HTR-8/SVneo (cell line): ENCODE data around the gene THRB.

Experiments
- DNase-seq: peaks from one replicate; pipeline ENCODE4 v3.0.0; 2011; ENCODE audit warnings: low spot score, mixed read lengths; ENCODE audit not compliant: insufficient read length
- FAIRE-seq: peaks from 2 replicates; lab custom pipeline; 2011; peaks lifted over from hg19 to GRCh38; lab: Jason Lieb, UNC

Gene THRB

DNA sequence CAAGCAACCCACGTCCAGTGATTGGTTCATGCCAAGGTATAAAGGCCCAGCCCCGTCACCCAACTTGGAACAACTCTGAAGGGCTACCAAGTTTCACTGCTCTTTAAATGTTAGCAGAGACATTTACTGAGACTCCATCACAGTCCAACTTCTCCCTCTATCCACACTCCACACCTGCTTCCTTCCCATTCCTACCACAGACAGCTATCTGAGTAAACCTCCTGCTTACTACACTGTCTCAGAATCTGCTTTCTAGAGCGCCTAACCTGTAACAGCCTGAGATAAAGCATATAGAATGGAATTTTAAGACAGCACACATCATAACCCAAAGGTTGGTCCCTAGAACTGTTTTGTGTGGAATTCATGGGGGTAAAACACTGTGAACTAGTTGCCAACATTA is 106.5 kb downstream of the THRB start:
- FAIRE-seq, result no peak
- no peak for DNase-seq

DNA sequence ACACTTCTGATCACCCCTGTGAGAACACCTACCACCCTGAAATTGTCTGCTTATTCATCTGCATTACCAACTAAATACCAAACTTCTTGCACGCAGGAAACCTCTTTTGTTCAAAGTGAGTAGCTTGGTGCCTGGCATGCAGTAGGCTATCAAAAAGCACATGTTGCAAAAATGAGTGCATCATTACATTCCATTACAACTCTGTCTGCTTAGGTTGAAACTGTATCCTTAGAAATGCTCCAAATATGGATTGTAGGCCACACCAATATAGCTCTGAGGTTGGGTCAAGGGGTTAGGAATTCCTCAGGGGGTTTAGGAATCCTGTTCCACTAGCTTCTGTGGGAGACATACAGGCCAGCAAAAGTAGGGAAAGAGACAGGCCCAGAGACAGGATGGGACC is 107.2 kb downstream of the THRB start:
- FAIRE-seq, result no peak
- DNase-seq, result peak; percentile 4

- DNase-seq (peak; percentile 17), FAIRE-seq (no peak)
These were observed 107.7 kb downstream of the THRB start for GRCh38 chr3:24387000-24387399.

DNA sequence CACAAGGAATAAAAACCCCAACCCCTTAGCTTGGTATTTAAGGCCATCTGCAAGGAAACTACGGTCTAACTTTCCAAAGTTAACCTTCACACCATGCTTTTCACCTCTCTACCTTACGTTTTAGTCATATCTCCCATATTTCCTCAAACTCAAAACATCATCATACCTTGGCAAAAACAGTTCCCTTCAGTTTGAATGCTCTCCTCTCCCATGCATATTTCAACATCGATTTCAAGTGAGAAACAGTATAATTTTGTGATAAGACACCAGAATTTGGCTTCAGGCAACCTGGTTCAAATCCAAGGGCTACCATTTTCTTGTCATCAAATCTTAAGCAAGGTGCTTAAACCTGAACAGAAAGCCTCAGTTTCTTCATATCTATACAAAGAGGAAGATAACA is 108.2 kb downstream of the THRB start:
- no peak for DNase-seq
- no peak for FAIRE-seq

- no peak for DNase-seq
- peak; percentile 40 for FAIRE-seq
These were observed 109.5 kb downstream of the THRB start for GRCh38 chr3:24385012-24385615.

DNA sequence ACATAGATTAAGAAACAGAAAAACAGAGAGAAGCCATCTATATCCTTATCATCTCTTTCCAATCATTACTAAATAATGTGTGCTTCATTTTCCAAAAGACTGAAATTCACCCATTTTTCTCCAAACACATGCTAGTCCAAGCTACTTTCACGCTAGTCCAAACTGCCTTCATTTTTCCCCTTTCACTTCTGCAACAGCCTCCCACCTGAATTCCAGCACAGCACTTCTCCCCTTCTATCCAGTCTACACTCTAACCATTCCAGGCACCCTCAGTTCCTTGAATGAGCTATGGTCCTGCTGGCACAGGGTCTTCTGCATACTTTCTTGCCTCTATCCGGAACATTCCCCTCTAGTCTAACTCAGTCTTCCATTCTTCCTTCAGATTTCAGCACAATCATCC is 112.0 kb downstream of the THRB start:
- FAIRE-seq (no peak), DNase-seq (no peak)

GRCh38 chr3:24379936-24380335 is 114.7 kb downstream of the THRB start:
- DNase-seq (no peak), FAIRE-seq (no peak)

DNA sequence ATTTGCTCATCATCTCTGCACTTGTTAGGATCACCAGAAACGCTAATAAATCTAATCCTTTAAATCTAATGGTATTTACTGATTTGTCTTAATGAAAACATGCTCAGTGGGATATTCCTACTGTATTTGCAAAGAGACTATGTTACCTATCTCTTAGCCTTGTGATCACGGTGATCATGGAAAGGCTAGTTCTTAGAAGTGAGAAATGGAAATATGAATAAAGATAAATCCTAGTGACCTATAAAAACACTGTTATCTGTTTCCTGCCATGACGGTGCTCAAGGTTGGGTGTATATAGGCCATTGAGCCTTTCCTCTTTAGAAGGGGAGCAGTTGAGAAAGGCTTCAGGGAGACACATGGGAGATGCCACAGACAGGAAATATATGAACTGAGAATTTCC is 116.3 kb downstream of the THRB start:
- no peak for DNase-seq
- FAIRE-seq, result no peak

DNA sequence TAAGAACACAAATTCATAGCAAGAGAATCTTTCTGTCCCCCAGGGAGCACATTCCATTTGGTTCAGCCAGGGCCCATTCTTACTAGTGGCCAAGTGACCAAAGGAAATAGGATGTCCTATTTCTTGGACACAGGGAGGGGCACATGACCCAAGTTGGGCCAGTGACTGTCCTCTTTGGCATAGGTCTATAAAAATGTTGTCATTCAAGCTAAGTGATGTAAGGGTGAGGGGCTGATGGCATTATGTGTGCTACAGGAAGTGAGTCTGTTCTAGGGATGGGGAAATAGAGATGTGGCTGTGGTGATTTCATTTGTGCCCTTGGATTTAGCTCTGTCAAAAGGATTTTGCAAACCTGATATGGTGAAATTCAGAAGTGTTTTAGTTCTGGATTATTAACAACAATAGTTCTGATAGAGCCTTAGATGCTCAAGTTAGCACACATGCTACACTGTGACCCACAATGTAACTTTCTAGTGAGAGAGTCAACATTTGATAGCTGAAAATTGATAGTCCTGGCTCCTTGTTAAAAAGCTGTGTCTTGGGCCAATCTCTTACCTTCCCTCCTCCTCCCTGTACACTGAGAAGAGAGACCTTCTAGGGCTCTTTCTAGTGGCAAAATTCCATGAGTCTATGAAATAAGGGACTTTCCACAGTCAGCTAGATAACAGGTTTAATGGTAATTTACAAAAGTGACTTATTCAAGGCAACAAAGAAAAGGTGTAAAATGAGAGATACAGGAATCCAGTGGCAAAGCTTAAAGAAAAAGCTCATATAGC is 117.2 kb downstream of the THRB start:
- DNase-seq (no peak), FAIRE-seq (peak; percentile 13)

GRCh38 chr3:24375947-24376384 is 118.7 kb downstream of the THRB start:
- DNase-seq (no peak), FAIRE-seq (no peak)

- DNase-seq (no peak), FAIRE-seq (no peak)
These were observed 119.8 kb downstream of the THRB start for GRCh38 chr3:24374801-24375200.

- no peak for FAIRE-seq
These were observed 121.3 kb downstream of the THRB start for GRCh38 chr3:24373198-24373959.

GRCh38 chr3:24372559-24373197 is 122.0 kb downstream of the THRB start:
- FAIRE-seq (no peak), DNase-seq (no peak)

More at GRCh38 chr3:24373198-24373959, 121.3 kb downstream of the THRB start:
- DNase-seq, result no peak

DNA sequence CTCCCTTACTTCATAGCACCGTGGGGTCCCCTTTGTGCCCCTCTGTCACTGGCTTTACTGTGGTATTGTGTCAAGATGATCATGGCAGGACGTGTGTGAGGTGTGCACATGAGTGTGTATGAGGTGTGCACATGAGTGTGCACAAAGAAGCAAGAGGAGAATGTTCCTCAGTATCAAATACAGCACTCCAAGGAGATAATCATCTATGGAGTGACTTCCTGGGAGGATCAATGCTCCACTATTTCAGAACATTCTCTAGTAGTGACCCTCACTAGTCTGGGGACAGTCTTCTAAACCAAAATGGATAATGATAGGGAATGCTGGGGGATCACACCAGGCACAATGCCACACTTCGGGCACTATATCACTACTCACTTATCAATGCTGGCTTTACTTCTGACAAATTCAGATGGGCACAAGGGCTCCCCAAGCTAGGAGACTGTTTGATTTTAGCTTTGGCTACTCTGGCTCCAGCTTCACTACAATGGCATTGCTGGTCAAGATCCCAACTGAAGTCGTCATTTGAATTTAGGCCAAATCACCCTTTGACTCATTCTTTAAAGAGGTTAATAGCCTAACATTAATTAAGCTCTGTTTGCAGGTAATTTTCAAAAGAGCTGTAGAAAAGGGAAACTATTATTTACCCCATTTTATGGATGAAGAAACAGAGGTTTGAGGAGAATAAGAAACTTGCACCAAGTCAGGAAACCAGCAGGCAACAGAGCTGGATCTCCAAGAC is 124.1 kb downstream of the THRB start:
- FAIRE-seq (no peak), DNase-seq (no peak)

DNA sequence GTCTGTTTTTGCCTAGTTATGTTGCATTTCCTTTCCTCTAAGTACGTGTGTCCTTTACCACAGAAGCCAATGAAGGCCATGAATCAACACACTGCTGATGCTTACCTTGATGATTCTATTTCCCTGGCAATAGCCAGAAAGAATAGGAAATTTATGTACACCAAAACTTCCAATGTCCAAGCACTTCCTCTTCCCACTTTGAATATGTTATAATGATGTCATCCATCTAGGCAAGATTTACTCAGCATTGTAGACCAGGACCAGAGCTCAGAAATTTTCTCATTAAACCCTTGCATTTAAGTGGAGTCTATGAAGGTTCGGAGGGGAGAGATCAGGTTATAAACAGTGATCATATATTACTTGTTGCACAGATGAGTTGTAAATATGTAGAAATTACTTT is 126.0 kb downstream of the THRB start:
- DNase-seq, result no peak
- FAIRE-seq, result no peak

DNA sequence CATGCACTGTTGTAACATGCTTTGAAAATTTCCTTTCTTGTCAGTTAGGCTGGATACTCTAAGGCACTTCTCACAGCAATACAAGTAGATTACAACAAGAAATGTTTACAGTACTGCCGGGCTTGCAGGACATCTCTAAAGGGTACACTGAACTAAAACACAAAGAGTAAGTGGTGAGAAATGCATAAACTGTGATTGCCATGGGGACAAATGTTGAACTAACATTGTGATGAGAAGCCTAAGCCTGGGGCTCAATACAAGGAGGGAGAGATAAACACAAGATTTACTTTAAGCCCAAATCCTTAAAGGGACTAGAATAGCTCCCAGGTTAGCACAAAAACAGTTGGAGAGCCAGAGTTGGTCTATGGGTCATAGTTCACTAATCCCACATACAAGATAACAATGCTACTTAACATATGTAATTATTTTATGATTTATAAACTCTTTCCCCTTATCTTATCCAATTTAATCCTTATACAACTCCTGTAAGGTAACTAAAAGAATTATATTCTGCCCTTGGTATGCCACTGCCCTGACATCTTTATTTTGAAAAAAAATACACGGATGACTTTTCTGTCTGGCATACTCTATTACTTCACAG is 126.9 kb downstream of the THRB start:
- FAIRE-seq (no peak), DNase-seq (no peak)

DNA sequence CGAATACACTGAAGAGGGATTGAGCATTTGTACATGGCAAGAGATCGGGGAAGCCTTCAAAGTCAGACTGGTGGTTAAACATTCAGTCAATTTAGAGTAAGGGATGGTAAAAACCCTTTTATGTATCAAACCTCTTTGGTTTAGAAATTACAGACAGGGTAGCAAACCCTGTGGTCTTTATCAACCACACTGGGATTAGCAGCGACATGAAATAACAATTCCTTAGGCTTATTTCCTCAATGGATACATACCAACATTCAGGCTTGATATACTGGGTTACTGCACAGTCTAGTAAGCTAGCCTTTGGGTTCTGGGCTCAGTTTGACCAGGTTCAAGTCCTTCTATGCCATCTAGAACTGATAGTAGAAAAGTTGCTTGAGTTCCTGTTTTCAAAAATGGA is 127.4 kb downstream of the THRB start:
- DNase-seq (no peak), FAIRE-seq (no peak)

GRCh38 chr3:24365168-24365567 is 129.5 kb downstream of the THRB start:
- DNase-seq (peak; percentile 55), FAIRE-seq (peak; percentile 52)

DNA sequence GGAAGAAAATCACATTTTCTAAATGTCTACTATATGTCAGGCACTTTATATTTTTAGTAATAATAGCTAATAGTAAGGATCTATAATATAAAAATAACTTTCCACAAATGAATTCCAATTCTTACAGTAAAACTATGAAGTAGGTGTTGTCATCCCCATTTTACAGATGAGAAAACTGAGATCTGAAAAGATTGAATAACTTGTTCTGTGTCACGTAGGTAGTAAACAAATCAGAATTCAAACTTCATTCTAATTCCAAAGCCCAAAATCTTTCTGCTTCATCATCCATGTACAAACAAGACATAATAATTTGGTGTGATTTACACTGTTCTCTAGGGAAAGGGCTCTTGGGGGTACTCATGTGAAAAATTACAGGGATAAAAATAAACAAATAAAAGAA is 130.3 kb downstream of the THRB start:
- FAIRE-seq, result no peak
- DNase-seq, result no peak

DNA sequence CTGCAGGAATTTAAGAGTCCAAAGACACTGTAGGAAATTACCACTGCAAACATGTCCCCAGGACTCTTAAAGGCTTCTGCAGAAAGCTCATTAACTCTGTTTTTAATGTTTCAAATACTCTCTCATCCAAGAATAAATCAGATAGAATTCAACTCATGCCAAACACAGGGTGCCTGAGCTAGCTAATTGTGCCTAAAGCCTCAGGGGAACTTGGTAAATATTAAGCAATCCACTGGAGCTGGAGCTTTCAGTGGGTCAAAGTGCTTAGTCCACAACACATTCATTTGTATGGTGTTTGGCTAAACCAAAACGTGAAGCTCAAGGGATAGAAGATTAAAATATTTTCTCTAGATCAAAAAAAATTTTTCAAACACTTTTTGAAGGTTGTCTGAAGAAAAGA is 131.4 kb downstream of the THRB start:
- FAIRE-seq (no peak), DNase-seq (no peak)
